Neuronal stem cell (in vitro differentiated cells): ENCODE data around the gene CCDC175.

Source experiments
- DNase-seq: peaks from one replicate; pipeline ENCODE4 v3.0.0-alpha.2; 2013; ENCODE audit warnings: low spot score
- H2AFZ ChIP-seq: one replicate; pipeline ENCODE4 v1.6.1; 2013; ENCODE audit warnings: mild to moderate bottlenecking, low read length, inconsistent platforms
- H2AK5ac ChIP-seq: 2 replicates; pipeline ENCODE4 v1.6.1; 2013; ENCODE audit warnings: low read depth, mild to moderate bottlenecking, inconsistent platforms, low read length, moderate library complexity, mixed read lengths
- H2BK120ac ChIP-seq: 2 replicates; pipeline ENCODE4 v1.6.1; 2013; ENCODE audit warnings: low read depth, mild to moderate bottlenecking, inconsistent platforms, low read length, moderate library complexity, mixed read lengths
- H2BK12ac ChIP-seq: one replicate; pipeline ENCODE4 v1.6.1; 2013; ENCODE audit warnings: low read length, inconsistent platforms
- H2BK15ac ChIP-seq: 2 replicates; pipeline ENCODE4 v1.6.1; 2013; ENCODE audit warnings: mild to moderate bottlenecking, low read length, inconsistent platforms, mixed read lengths
- H2BK5ac ChIP-seq: one replicate; pipeline ENCODE4 v1.6.1; 2013; ENCODE audit warnings: inconsistent platforms, mild to moderate bottlenecking, low read length, moderate library complexity
- H3K14ac ChIP-seq: one replicate; pipeline ENCODE4 v1.6.1; 2013; ENCODE audit warnings: low read length, inconsistent platforms
- H3K18ac ChIP-seq: 2 replicates; pipeline ENCODE4 v1.6.1; 2013; ENCODE audit warnings: low read length, inconsistent platforms
- H3K23ac ChIP-seq: 2 replicates; pipeline ENCODE4 v1.6.1; 2013; ENCODE audit warnings: low read depth, mild to moderate bottlenecking, mixed read lengths, low read length, inconsistent platforms; ENCODE audit not compliant: poor library complexity
- H3K27ac ChIP-seq: replicated peaks from 3 replicates; pipeline ENCODE4 v1.5.1; 2013; ENCODE audit warnings: low read length, inconsistent platforms
- H3K27me3 ChIP-seq, 3 experiments: 2 replicates each; pipeline ENCODE4 v1.6.1; 2013; ENCODE audit warnings: low read length in 3 of 3, mild to moderate bottlenecking in 2 of 3, inconsistent platforms in 1 of 3, low read depth in 1 of 3, mixed read lengths in 1 of 3, moderate library complexity in 1 of 3; ENCODE audit not compliant: control insufficient read depth in 3 of 3, insufficient read depth in 3 of 3
- H3K36me3 ChIP-seq, 2 donors: replicated peaks in 1 of 2; 2 replicates each; pipeline ENCODE4 v1.6.1; 2013; ENCODE audit warnings: low read length in 2 of 2; ENCODE audit not compliant: control insufficient read depth in 2 of 2, insufficient read depth in 2 of 2
- H3K4ac ChIP-seq: 2 replicates; pipeline ENCODE4 v1.6.1; 2013; ENCODE audit warnings: inconsistent platforms, mild to moderate bottlenecking, low read length, moderate library complexity
- H3K4me1 ChIP-seq, 2 donors: 1 replicate in 1 of 2; 2 replicates in 1 of 2; pipeline ENCODE4 v1.6.1; 2013; ENCODE audit warnings: low read length in 2 of 2, low read depth in 1 of 2; ENCODE audit not compliant: control insufficient read depth in 2 of 2, insufficient read depth in 1 of 2
- H3K4me2 ChIP-seq: one replicate; pipeline ENCODE4 v1.6.1; 2013; ENCODE audit warnings: mild to moderate bottlenecking, low read length, inconsistent platforms; ENCODE audit not compliant: insufficient read depth, poor library complexity, severe bottlenecking
- H3K4me3 ChIP-seq, 2 donors: 2 replicates each; pipeline ENCODE4 v1.5.1; 2013; ENCODE audit warnings: low read length in 2 of 2, mild to moderate bottlenecking in 2 of 2, inconsistent platforms in 1 of 2, moderate library complexity in 1 of 2
- H3K79me1 ChIP-seq: one replicate; pipeline ENCODE4 v1.6.1; 2013; ENCODE audit warnings: low read depth, mild to moderate bottlenecking, inconsistent platforms, low read length, moderate library complexity
- H3K9ac ChIP-seq: one replicate; pipeline ENCODE4 v1.6.1; 2013; ENCODE audit warnings: mild to moderate bottlenecking, low read depth, low read length, inconsistent platforms; ENCODE audit not compliant: poor library complexity
- H3K9me3 ChIP-seq, 2 donors: replicated peaks in 1 of 2; 2 replicates each; pipeline versions ENCODE3 to v1.6.1; 2013; ENCODE audit warnings: low read length in 2 of 2, mild to moderate bottlenecking in 2 of 2, inconsistent platforms in 1 of 2, low read depth in 1 of 2, mixed read lengths in 1 of 2, moderate library complexity in 1 of 2; ENCODE audit not compliant: control insufficient read depth in 2 of 2, insufficient read depth in 1 of 2
- H4K8ac ChIP-seq: one replicate; pipeline ENCODE4 v1.6.1; 2013; ENCODE audit warnings: low read depth, mild to moderate bottlenecking, inconsistent platforms, low read length, moderate library complexity
- H4K91ac ChIP-seq: one replicate; pipeline ENCODE4 v1.6.1; 2013; ENCODE audit warnings: low read length, low read depth, mild to moderate bottlenecking, inconsistent platforms; ENCODE audit not compliant: poor library complexity
- WGBS, 2 donors: extraction: QIAGEN DNeasy Blood & Tissue Kit; methylation state at CpG; one replicate each; pipeline ENCODE4 v1.1.7; 2013; ENCODE audit warnings: missing lambda C conversion rate in 2 of 2, mixed read lengths in 1 of 2; ENCODE audit not compliant: insufficient read length in 2 of 2, insufficient replicate concordance in 1 of 2; ENCODE audit errors: extremely low coverage in 2 of 2; 5-methylcytosine and 5-hydroxymethylcytosine counted together

CCDC175 gene

GRCh38 chr14:59481871-59482540, 94.6 kb downstream of the CCDC175 start:
- no CpG with 5 or more reads among the region's 2 CpGs for WGBS, 2 donors
- Histone ChIP-seq H2BK12ac (no peak overlapping the region), H3K4me1 (peaks cover 4 to 8% of the 10 kb centered on the region in 2 donors), H3K4me3 (no peak overlapping the region), H3K36me3 (peaks cover 4 to 37% of the 10 kb centered on the region in 2 donors), H2BK120ac (no peak overlapping the region), H4K91ac (no peak overlapping the region), H4K8ac (no peak overlapping the region), H3K18ac (no peak overlapping the region), H3K79me1 (peaks cover 9% of the 10 kb centered on the region), H3K14ac (no peak overlapping the region), H2AK5ac (no peak overlapping the region), H3K4ac (no peak overlapping the region), H3K9me3 (peaks cover 0 to 7% of the 10 kb centered on the region in 2 donors), H3K27me3 (peaks cover 0 to 2% (median 0%) of the 10 kb centered on the region in 3 experiments), H3K27ac (no peak overlapping the region), H3K9ac (no peak overlapping the region), H2BK5ac (no peak overlapping the region), H2BK15ac (no peak overlapping the region), H2AFZ (no peak overlapping the region), H3K23ac (no peak overlapping the region), H3K4me2 (no peak overlapping the region)
- no peak for DNase-seq

- H3K36me3 ChIP-seq = peaks cover 4 to 37% of the 10 kb centered on the region in 2 donors
- no CpG with 5 or more reads among the region's 2 CpGs for WGBS, 2 donors
- H4K8ac ChIP-seq = no peak overlapping the region
- no peak overlapping the region for H2BK12ac ChIP-seq
- H2BK120ac ChIP-seq = no peak overlapping the region
- no peak overlapping the region for H2BK15ac ChIP-seq
- no peak overlapping the region for H3K18ac ChIP-seq
- H3K79me1 ChIP-seq = peaks cover 9% of the 10 kb centered on the region
- H4K91ac ChIP-seq = no peak overlapping the region
- no peak overlapping the region for H2BK5ac ChIP-seq
- H3K23ac ChIP-seq = no peak overlapping the region
- peaks cover 0 to 5% of the 10 kb centered on the region in 2 donors for H3K9me3 ChIP-seq
- DNase-seq = no peak
- H3K4me2 ChIP-seq = no peak overlapping the region
- peaks cover 0 to 2% (median 0%) of the 10 kb centered on the region in 3 experiments for H3K27me3 ChIP-seq
- no peak overlapping the region for H3K9ac ChIP-seq
- no peak overlapping the region for H2AK5ac ChIP-seq
- peaks cover 4 to 8% of the 10 kb centered on the region in 2 donors for H3K4me1 ChIP-seq
- no peak overlapping the region for H3K4me3 ChIP-seq
- no peak overlapping the region for H3K4ac ChIP-seq
- no peak overlapping the region for H3K27ac ChIP-seq
- no peak overlapping the region for H3K14ac ChIP-seq
- no peak overlapping the region for H2AFZ ChIP-seq
Observed at GRCh38 chr14:59481407-59481806, 95.2 kb downstream of the CCDC175 start.

GRCh38 chr14:59480166-59480565, 96.4 kb downstream of the CCDC175 start:
- H2AFZ ChIP-seq = no peak overlapping the region

GRCh38 chr14:59478540-59478939, 98.1 kb downstream of the CCDC175 start:
- no peak overlapping the region for H2BK15ac ChIP-seq
- DNase-seq = no peak
- H2BK5ac ChIP-seq = no peak overlapping the region
- H3K4ac ChIP-seq = no peak overlapping the region
- no peak overlapping the region for H2BK12ac ChIP-seq
- H3K27me3 ChIP-seq = peaks cover 0 to 2% (median 0%) of the 10 kb centered on the region in 3 experiments
- peaks cover 4 to 8% of the 10 kb centered on the region in 2 donors for H3K4me1 ChIP-seq
- no peak overlapping the region for H2BK120ac ChIP-seq
- peaks cover 3% of the 10 kb centered on the region for H3K79me1 ChIP-seq
- peaks cover 14 to 63% of the 10 kb centered on the region in 2 donors for H3K36me3 ChIP-seq
- no peak overlapping the region for H3K4me3 ChIP-seq
- H3K18ac ChIP-seq = no peak overlapping the region
- H3K4me2 ChIP-seq = no peak overlapping the region
- H3K9me3 ChIP-seq = no peaks in the 10 kb centered on the region
- no CpG with 5 or more reads among the region's 3 CpGs for WGBS, 2 donors
- H4K8ac ChIP-seq = no peak overlapping the region
- H2AK5ac ChIP-seq = no peak overlapping the region
- no peak overlapping the region for H3K9ac ChIP-seq
- H3K14ac ChIP-seq = no peak overlapping the region
- no peak overlapping the region for H3K27ac ChIP-seq
- no peak overlapping the region for H4K91ac ChIP-seq
- no peak overlapping the region for H2AFZ ChIP-seq
- H3K23ac ChIP-seq = no peak overlapping the region

More at GRCh38 chr14:59480166-59480565, 96.4 kb downstream of the CCDC175 start:
- Histone ChIP-seq H4K8ac (no peak overlapping the region), H3K9me3 (no peaks in the 10 kb centered on the region), H2BK5ac (no peak overlapping the region), H2AK5ac (no peak overlapping the region), H3K14ac (no peak overlapping the region), H4K91ac (no peak overlapping the region), H2BK120ac (no peak overlapping the region), H3K4ac (no peak overlapping the region), H3K4me1 (peaks cover 4 to 8% of the 10 kb centered on the region in 2 donors), H3K23ac (no peak overlapping the region), H3K9ac (no peak overlapping the region), H3K4me3 (no peak overlapping the region), H3K27me3 (peaks cover 0 to 2% (median 0%) of the 10 kb centered on the region in 3 experiments), H3K27ac (no peak overlapping the region), H2BK12ac (no peak overlapping the region), H2BK15ac (no peak overlapping the region), H3K36me3 (peaks cover 7 to 46% of the 10 kb centered on the region in 2 donors), H3K18ac (no peak overlapping the region), H3K79me1 (peaks cover 9% of the 10 kb centered on the region), H3K4me2 (no peak overlapping the region)
- WGBS, 2 donors = no CpG with 5 or more reads among the region's 1 CpG
- DNase-seq = no peak
